ENCODE data around the gene RAET1G. TPM values are rescaled to one million over a fixed set of nuclear protein-coding genes. Genes with fewer than 3 reads are reported as not detected.

The RAET1G gene
- total and polyA plus RNA-seq, 2 of the 13 experiments (the other 11 are each of a cell fraction or from before 2014, with no cell fraction given), result not detected

DNA sequence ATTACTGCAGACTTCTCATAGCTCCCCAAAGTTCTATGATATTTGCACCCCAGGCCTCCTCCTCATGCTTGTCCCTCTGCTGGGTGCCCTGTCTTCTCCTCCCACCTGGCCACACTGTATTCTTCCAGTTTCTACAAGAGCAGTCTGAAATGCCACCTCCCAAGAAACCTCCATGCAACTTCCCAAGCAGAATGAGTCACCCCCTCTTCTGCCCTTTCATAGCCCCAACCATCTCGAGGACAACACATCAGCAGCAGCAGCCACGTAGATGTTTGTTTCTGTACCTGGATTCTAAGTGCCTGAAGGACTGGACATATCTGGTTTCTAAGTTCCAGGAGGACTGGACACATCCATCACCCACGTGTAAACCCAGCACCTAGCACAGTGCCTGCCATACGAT, 12.3 kb upstream of the RAET1G start:
- FAIRE-seq, result no peak
- Histone ChIP-seq H3K4me2 (ENCODE audit: low read depth, low read length) (no peak overlapping the region), H3K4me3 (replicated peaks in 1 of 3; ENCODE audit: insufficient read depth in 1 of 3, low read depth in 2 of 3, low read length in 3 of 3) (no peak overlapping the region), H3K9me3 (ENCODE audit: low read length) (no peaks in the 10 kb centered on the region), H3K27ac (ENCODE audit: extremely low read length, insufficient read depth, low read length) (no peak overlapping the region), H2AFZ (ENCODE audit: low read length) (no peak overlapping the region), H3K79me2 (ENCODE audit: insufficient read depth, low read length) (no peaks in the 10 kb centered on the region), H3K36me3 (replicated peaks in 1 of 2; ENCODE audit: control insufficient read depth in 1 of 2, insufficient read depth in 2 of 2, low read length in 2 of 2) (no peaks in the 10 kb centered on the region), H4K20me1 (ENCODE audit: insufficient read depth, low read length) (no peaks in the 10 kb centered on the region), H3K4me1 (ENCODE audit: insufficient read depth, low read length) (peaks cover 12% of the 10 kb centered on the region), H3K9ac (ENCODE audit: insufficient read depth, low read depth, low read length) (no peak overlapping the region), H3K27me3 (ENCODE audit: control insufficient read depth in 1 of 2, insufficient read depth in 2 of 2, low read length in 2 of 2) (peaks cover 13 to 71% of the 10 kb centered on the region in 2 experiments)
- intact Hi-C loops (cut with micrococcal nuclease; ENCODE audit: unreplicated experiment), result loop anchor here (10.0 kb wide), 1 partner anchor 880 kb away; no protein-coding TSS in a partner anchor
- CTCF ChIA-PET (ENCODE audit: low intra/inter-chr PET ratio, low total read pairs), result interaction anchor here (4.1 kb wide), 1 partner anchor 82 kb away, joined by 64 read pairs; no protein-coding TSS in a partner anchor
- in situ Hi-C loops (cut with HindIII; ENCODE audit: extremely low pct_ligation_motif_present, low pct_unique_long_range_greater_than_20kb), result loop anchor here (5.0 to 10.0 kb wide), 2 partner anchors 72 to 880 kb away; no protein-coding TSS in a partner anchor
- no peak for DNase-seq (ENCODE audit: low spot score)
- POLR2A ChIA-PET, result no interaction called here
- no TSS peak for BruUV-seq (replicated peaks)
- WGBS (ENCODE audit: low lambda C conversion rate), result 6% methylated on average over 3 of the region's 4 CpGs
- ATAC-seq, result no peak
- TF ChIP-seq XRCC5 (optimal IDR thresholded peaks at IDR 0.05; ENCODE audit: low read length), result no peak
- TF ChIP-seq, protein P1, sequence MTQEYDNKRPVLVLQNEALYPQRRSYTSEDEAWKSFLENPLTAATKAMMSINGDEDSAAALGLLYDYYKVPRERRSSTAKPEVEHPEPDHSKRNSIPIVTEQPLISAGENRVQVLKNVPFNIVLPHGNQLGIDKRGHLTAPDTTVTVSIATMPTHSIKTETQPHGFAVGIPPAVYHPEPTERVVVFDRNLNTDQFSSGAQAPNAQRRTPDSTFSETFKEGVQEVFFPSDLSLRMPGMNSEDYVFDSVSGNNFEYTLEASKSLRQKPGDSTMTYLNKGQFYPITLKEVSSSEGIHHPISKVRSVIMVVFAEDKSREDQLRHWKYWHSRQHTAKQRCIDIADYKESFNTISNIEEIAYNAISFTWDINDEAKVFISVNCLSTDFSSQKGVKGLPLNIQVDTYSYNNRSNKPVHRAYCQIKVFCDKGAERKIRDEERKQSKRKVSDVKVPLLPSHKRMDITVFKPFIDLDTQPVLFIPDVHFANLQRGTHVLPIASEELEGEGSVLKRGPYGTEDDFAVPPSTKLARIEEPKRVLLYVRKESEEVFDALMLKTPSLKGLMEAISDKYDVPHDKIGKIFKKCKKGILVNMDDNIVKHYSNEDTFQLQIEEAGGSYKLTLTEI (CRISPR knock-in tag; conservative IDR thresholded peaks at IDR 0.05), result no peak
- TF ChIP-seq, protein P2, sequence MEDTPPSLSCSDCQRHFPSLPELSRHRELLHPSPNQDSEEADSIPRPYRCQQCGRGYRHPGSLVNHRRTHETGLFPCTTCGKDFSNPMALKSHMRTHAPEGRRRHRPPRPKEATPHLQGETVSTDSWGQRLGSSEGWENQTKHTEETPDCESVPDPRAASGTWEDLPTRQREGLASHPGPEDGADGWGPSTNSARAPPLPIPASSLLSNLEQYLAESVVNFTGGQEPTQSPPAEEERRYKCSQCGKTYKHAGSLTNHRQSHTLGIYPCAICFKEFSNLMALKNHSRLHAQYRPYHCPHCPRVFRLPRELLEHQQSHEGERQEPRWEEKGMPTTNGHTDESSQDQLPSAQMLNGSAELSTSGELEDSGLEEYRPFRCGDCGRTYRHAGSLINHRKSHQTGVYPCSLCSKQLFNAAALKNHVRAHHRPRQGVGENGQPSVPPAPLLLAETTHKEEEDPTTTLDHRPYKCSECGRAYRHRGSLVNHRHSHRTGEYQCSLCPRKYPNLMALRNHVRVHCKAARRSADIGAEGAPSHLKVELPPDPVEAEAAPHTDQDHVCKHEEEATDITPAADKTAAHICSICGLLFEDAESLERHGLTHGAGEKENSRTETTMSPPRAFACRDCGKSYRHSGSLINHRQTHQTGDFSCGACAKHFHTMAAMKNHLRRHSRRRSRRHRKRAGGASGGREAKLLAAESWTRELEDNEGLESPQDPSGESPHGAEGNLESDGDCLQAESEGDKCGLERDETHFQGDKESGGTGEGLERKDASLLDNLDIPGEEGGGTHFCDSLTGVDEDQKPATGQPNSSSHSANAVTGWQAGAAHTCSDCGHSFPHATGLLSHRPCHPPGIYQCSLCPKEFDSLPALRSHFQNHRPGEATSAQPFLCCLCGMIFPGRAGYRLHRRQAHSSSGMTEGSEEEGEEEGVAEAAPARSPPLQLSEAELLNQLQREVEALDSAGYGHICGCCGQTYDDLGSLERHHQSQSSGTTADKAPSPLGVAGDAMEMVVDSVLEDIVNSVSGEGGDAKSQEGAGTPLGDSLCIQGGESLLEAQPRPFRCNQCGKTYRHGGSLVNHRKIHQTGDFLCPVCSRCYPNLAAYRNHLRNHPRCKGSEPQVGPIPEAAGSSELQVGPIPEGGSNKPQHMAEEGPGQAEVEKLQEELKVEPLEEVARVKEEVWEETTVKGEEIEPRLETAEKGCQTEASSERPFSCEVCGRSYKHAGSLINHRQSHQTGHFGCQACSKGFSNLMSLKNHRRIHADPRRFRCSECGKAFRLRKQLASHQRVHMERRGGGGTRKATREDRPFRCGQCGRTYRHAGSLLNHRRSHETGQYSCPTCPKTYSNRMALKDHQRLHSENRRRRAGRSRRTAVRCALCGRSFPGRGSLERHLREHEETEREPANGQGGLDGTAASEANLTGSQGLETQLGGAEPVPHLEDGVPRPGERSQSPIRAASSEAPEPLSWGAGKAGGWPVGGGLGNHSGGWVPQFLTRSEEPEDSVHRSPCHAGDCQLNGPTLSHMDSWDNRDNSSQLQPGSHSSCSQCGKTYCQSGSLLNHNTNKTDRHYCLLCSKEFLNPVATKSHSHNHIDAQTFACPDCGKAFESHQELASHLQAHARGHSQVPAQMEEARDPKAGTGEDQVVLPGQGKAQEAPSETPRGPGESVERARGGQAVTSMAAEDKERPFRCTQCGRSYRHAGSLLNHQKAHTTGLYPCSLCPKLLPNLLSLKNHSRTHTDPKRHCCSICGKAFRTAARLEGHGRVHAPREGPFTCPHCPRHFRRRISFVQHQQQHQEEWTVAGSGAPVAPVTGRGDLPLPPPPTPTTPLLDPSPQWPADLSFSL (CRISPR knock-in tag; IDR thresholded peaks at IDR 0.05), result no peak
- TF ChIP-seq, protein P3, sequence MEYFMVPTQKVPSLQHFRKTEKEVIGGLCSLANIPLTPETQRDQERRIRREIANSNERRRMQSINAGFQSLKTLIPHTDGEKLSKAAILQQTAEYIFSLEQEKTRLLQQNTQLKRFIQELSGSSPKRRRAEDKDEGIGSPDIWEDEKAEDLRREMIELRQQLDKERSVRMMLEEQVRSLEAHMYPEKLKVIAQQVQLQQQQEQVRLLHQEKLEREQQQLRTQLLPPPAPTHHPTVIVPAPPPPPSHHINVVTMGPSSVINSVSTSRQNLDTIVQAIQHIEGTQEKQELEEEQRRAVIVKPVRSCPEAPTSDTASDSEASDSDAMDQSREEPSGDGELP (IDR thresholded peaks at IDR 0.05; ENCODE audit: borderline replicate concordance, low read depth), result no peak
- no peak for TF ChIP-seq SIN3B (IDR thresholded peaks at IDR 0.05; ENCODE audit: low read length)
- no peak for TF ChIP-seq YY1 (IDR thresholded peaks at IDR 0.05; ENCODE audit: insufficient read depth, insufficient replicate concordance, low read depth, low read length)
- TF ChIP-seq ZNF672 (CRISPR knock-in tag; IDR thresholded peaks at IDR 0.05), result no peak
- TF ChIP-seq ATAD3A (CRISPR knock-in tag; IDR thresholded peaks at IDR 0.05), result no peak
- TF ChIP-seq, protein P4, sequence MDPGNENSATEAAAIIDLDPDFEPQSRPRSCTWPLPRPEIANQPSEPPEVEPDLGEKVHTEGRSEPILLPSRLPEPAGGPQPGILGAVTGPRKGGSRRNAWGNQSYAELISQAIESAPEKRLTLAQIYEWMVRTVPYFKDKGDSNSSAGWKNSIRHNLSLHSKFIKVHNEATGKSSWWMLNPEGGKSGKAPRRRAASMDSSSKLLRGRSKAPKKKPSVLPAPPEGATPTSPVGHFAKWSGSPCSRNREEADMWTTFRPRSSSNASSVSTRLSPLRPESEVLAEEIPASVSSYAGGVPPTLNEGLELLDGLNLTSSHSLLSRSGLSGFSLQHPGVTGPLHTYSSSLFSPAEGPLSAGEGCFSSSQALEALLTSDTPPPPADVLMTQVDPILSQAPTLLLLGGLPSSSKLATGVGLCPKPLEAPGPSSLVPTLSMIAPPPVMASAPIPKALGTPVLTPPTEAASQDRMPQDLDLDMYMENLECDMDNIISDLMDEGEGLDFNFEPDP (CRISPR knock-in tag; conservative IDR thresholded peaks at IDR 0.05), result no peak
- TF ChIP-seq SMARCC2 (IDR thresholded peaks at IDR 0.05), result no peak
- no peak for TF ChIP-seq ZNF564 (CRISPR knock-in tag; IDR thresholded peaks at IDR 0.05)
- TF ChIP-seq ZNF616 (CRISPR knock-in tag; IDR thresholded peaks at IDR 0.05; ENCODE audit: low read depth), result no peak
- no peak for TF ChIP-seq KAT7 (CRISPR knock-in tag; IDR thresholded peaks at IDR 0.05; ENCODE audit: borderline replicate concordance)
- TF ChIP-seq ZFP41 (CRISPR knock-in tag; IDR thresholded peaks at IDR 0.05; ENCODE audit: borderline replicate concordance), result no peak
- TF ChIP-seq MED1 (CRISPR knock-in tag; IDR thresholded peaks at IDR 0.05), result no peak
- no peak for TF ChIP-seq NR2C2 (CRISPR knock-in tag; IDR thresholded peaks at IDR 0.05; ENCODE audit: borderline replicate concordance)
